K562 (cell line): ENCODE measurements around the gene AOC3. TPM values are rescaled to one million over a fixed set of nuclear protein-coding genes. Genes with fewer than 3 reads are reported as not detected.

Experiments used
- ATAC-seq: fragments of 200-7000 bp; cut with Tn5 transposase; 3 replicates; pipeline ENCODE4 v1.9.1; 2020; ENCODE audit warnings: moderate library complexity
- BruUV-seq: library from RNA; stranded (reverse); fragments of 400-500 nt; replicated peaks from 2 replicates; lab custom pipeline; 2021; lab: Mats Ljungman, UMichigan
- CTCF ChIA-PET: fragments of 300-600 bp; formaldehyde crosslinking; extraction: SDS; loops from one replicate; lab custom pipeline; 2021; ENCODE audit warnings: low intra/inter-chr PET ratio; lab: Yijun Ruan, JAX
- POLR2A ChIA-PET: fragments of 300-600, 350-650 bp; sonication (Branson Sonifier 250); formaldehyde crosslinking; extraction: SDS; loops from one replicate; lab custom pipeline; 2021; ENCODE audit warnings: antibody characterized with exemption, inconsistent platforms; lab: Yijun Ruan, JAX
- DNase-seq, 4 experiments: peaks; one replicate each; pipeline versions ENCODE4 v3.0.0 to v3.0.0-alpha.2; 2011 to 2018; ENCODE audit warnings: low spot score in 3 of 4, mixed read lengths in 3 of 4; ENCODE audit errors: extremely low read depth in 1 of 4
- FAIRE-seq: peaks from 2 replicates; lab custom pipeline; 2011; peaks lifted over from hg19 to GRCh38; lab: Jason Lieb, UNC
- H2AFZ ChIP-seq: 2 replicates; pipeline ENCODE4 v1.6.0; 2011; ENCODE audit warnings: low read depth, low read length, control low read depth, inconsistent platforms
- H3K27ac ChIP-seq: fragments of 200-600 bp; 3 replicates; pipeline ENCODE4 v1.8.0; 2011; ENCODE audit warnings: low read depth, mild to moderate bottlenecking, control low read depth, inconsistent platforms, low read length, moderate library complexity, mixed read lengths; ENCODE audit errors: extremely low read depth
- H3K27me3 ChIP-seq, 2 experiments: fragments of 300-600 bp in 1 of 2; 2 replicates in 1 of 2; 3 replicates in 1 of 2; pipeline versions ENCODE4 v1.6.0 to v1.8.0; 2011; ENCODE audit warnings: inconsistent platforms in 2 of 2, low read length in 2 of 2, mild to moderate bottlenecking in 1 of 2, mixed read lengths in 1 of 2, moderate library complexity in 1 of 2; ENCODE audit not compliant: control insufficient read depth in 2 of 2, insufficient read depth in 2 of 2
- H3K36me3 ChIP-seq: fragments of 300-600 bp; 3 replicates; pipeline ENCODE4 v1.8.0; 2011; ENCODE audit warnings: mild to moderate bottlenecking, low read length, inconsistent platforms; ENCODE audit not compliant: control insufficient read depth, insufficient read depth
- H3K4me1 ChIP-seq, 2 experiments: fragments of 200-600 bp in 1 of 2; replicated peaks in 1 of 2; 2 replicates in 1 of 2; 3 replicates in 1 of 2; pipeline versions ENCODE4 v1.5.1 to v1.8.0; 2011; ENCODE audit warnings: inconsistent platforms in 2 of 2, low read length in 2 of 2, mild to moderate bottlenecking in 1 of 2, mixed read lengths in 1 of 2, moderate library complexity in 1 of 2; ENCODE audit not compliant: control insufficient read depth in 2 of 2, insufficient read depth in 2 of 2
- H3K4me2 ChIP-seq: 2 replicates; pipeline ENCODE4 v1.6.1; 2011; ENCODE audit warnings: low read length, control low read depth, inconsistent platforms, mixed read lengths; ENCODE audit not compliant: insufficient read depth
- H3K4me3 ChIP-seq: fragments of 200-600 bp; sonication (generic), shearing (Covaris generic); 2 replicates; pipeline ENCODE4 v1.5.1; 2016; ENCODE audit warnings: control low read depth, inconsistent platforms
- H3K79me2 ChIP-seq: fragments of 200-600 bp; 3 replicates; pipeline ENCODE4 v1.8.0; 2011; ENCODE audit warnings: low read length, inconsistent platforms; ENCODE audit not compliant: control insufficient read depth, insufficient read depth
- H3K9ac ChIP-seq, 2 experiments: 2 replicates each; pipeline versions ENCODE4 v1.6.0 to v1.6.1; 2011; ENCODE audit warnings: low read depth in 2 of 2, low read length in 2 of 2, control low read depth in 1 of 2, inconsistent platforms in 1 of 2, mild to moderate bottlenecking in 1 of 2, mixed read lengths in 1 of 2; ENCODE audit not compliant: insufficient read depth in 1 of 2
- H3K9me1 ChIP-seq: one replicate; pipeline ENCODE4 v1.6.0; 2011; ENCODE audit warnings: inconsistent platforms, mild to moderate bottlenecking, low read length, moderate library complexity; ENCODE audit not compliant: control insufficient read depth, insufficient read depth
- H3K9me3 ChIP-seq: replicated peaks from 2 replicates; pipeline ENCODE4 v1.5.1; 2011; ENCODE audit warnings: low read depth, low read length, inconsistent platforms; ENCODE audit not compliant: control insufficient read depth, insufficient read depth
- H4K20me1 ChIP-seq: replicated peaks from 2 replicates; pipeline ENCODE4 v1.6.1; 2011; ENCODE audit warnings: low read length, inconsistent platforms, mixed read lengths; ENCODE audit not compliant: control insufficient read depth, insufficient read depth
- CREBBP ChIP-seq: IDR thresholded peaks from one replicate; pipeline ENCODE4 v1.6.1; 2012; ENCODE audit warnings: low read depth, mild to moderate bottlenecking, control low read depth, inconsistent platforms, low read length
- POLR2G ChIP-seq: fragments of 200-400 bp; formaldehyde crosslinking; IDR thresholded peaks from 2 replicates; pipeline ENCODE4 v1.6.1; 2017; ENCODE audit warnings: low read depth, mild to moderate bottlenecking, antibody characterized with exemption, low read length, moderate library complexity
- RBFOX2 ChIP-seq: fragments of 200-400 bp; formaldehyde crosslinking; IDR thresholded peaks from 2 replicates; pipeline ENCODE4 v1.6.1; 2017; ENCODE audit warnings: low read depth, mild to moderate bottlenecking, low read length, moderate library complexity
- WGBS: fragments of 100-300 bp; shearing (Covaris generic); methylation state at CpG from one replicate; pipeline ENCODE4 v1.1.6; 2016; ENCODE audit warnings: low coverage, mixed read lengths; ENCODE audit not compliant: insufficient coverage; ENCODE audit errors: missing lambda C conversion rate; 5-methylcytosine and 5-hydroxymethylcytosine counted together
- in situ Hi-C: fragments of 300-500 bp; cut with MboI; formaldehyde crosslinking; loops from 4 replicates; pipeline ENCODE4 v1.15.0; 2018; ENCODE audit warnings: inconsistent platforms, mixed read lengths
- intact Hi-C: fragments of 100-400 bp; cut with micrococcal nuclease; formaldehyde crosslinking; loops from 2 replicates; pipeline ENCODE4 v1.14.2; 2022
- polyA plus RNA-seq, 8 experiments: library from polyadenylated mRNA; depleted of rRNA in 4 of 8; stranded (reverse) in 5 of 8; unstranded in 3 of 8; fragments of >200 nt; fragmentation: Nextera tagmentation in 2 of 8; fragmentation: Illumina TruSeq in 1 of 8; extraction: Ambion mirVana in 2 of 8; extraction: Trizol in 1 of 8; gene quantifications; 2 replicates each; pipeline versions ENCODE4 v1.2.1 to v1.2.3, GENCODE V29; 2011 to 2014; ENCODE audit warnings: inconsistent platforms in 1 of 8, missing spikeins in 1 of 8
- total RNA-seq, 7 experiments: library from RNA; depleted of rRNA in 6 of 7; stranded (reverse); fragments of >200 nt in 6 of 7; fragmentation: Illumina TruSeq in 2 of 7; extraction: Trizol in 2 of 7; gene quantifications; 2 replicates each; pipeline versions ENCODE4 v1.2.1 to v1.2.3, GENCODE V29; 2011 to 2021; ENCODE audit warnings: low replicate concordance in 1 of 7

AOC3 gene
- total and polyA plus RNA-seq, 9 of the 15 experiments (the other 6 are each of a cell fraction or from before 2014, with no cell fraction given): 0.09 to 0.42 (median 0.22) TPM; not detected in 3

GRCh38 chr17:42844761-42845555 is 6.0 kb upstream of the AOC3 start:
- no peaks in the 10 kb centered on the region; the same call in 2 of the 3 replicates for H3K79me2 ChIP-seq
- H3K9me1 ChIP-seq: no peaks in the 10 kb centered on the region
- H3K27ac ChIP-seq: no peak overlapping the region
- ATAC-seq: no peak; the same call in 2 of the 3 replicates
- CTCF ChIA-PET: interaction anchor here (4.7 kb wide), 1 partner anchor 93 kb away, joined by 37 read pairs; no protein-coding TSS in a partner anchor
- in situ Hi-C loops: loop anchor here (5.0 kb wide), 1 partner anchor 92 kb away; no protein-coding TSS in a partner anchor
- TF ChIP-seq RBFOX2 (peak; percentile 59), POLR2G (peak; percentile 71), CREBBP (no peak)
- TF ChIP-seq, all 486 proteins: peak for 2
- H3K4me2 ChIP-seq: no peak overlapping the region
- 92% methylated on average over 24 of the region's 24 CpGs for WGBS
- H3K9ac ChIP-seq: no peak overlapping the region; a peak in 1 of 4 replicates
- H3K4me1 ChIP-seq: peaks cover 3 to 10% of the 10 kb centered on the region in 2 experiments; a peak in 3 of 5 replicates
- H4K20me1 ChIP-seq: 0 out of 2 replicates have a peak, but pooled peaks cover 2% of the 10 kb centered on the region
- no peak overlapping the region for H3K4me3 ChIP-seq
- peaks cover 55% of the 10 kb centered on the region for H3K36me3 ChIP-seq
- POLR2A ChIA-PET: interaction anchor here (1.0 to 1.9 kb wide), 9 partner anchors 8 to 154 kb away, joined by 3 to 6 read pairs (median 4); partner anchors contain the start of gene RPL27
- FAIRE-seq (no peak), DNase-seq (no peak)
- H2AFZ ChIP-seq: no peak overlapping the region
- no TSS peak for BruUV-seq
- intact Hi-C loops: no loop called here
- no peaks in the 10 kb centered on the region for H3K9me3 ChIP-seq
- H3K27me3 ChIP-seq: no peaks in the 10 kb centered on the region
